HG02840 (cell line): ENCODE results near the gene HOXD4.

Source experiments
- ATAC-seq: cut with Tn5 transposase; IDR thresholded peaks from one replicate; pipeline ENCODE4 v1.9.1; 2021; ENCODE audit warnings: mild to moderate bottlenecking, moderate library complexity, moderate number of reproducible peaks; ENCODE audit not compliant: unreplicated experiment, low FRiP score

HOXD4 gene

GRCh38 chr2:176167398-176167797 is 16.0 kb downstream of the HOXD4 start:
- ATAC-seq, result no peak

GRCh38 chr2:176169181-176169580 is 17.8 kb downstream of the HOXD4 start:
- no peak for ATAC-seq

- no peak for ATAC-seq
These were observed 18.4 kb downstream of the HOXD4 start for GRCh38 chr2:176169711-176170110.

GRCh38 chr2:176170602-176171305 is 19.4 kb downstream of the HOXD4 start:
- no peak for ATAC-seq

- ATAC-seq, result no peak
These were observed 20.1 kb downstream of the HOXD4 start for GRCh38 chr2:176171351-176172006.

DNA sequence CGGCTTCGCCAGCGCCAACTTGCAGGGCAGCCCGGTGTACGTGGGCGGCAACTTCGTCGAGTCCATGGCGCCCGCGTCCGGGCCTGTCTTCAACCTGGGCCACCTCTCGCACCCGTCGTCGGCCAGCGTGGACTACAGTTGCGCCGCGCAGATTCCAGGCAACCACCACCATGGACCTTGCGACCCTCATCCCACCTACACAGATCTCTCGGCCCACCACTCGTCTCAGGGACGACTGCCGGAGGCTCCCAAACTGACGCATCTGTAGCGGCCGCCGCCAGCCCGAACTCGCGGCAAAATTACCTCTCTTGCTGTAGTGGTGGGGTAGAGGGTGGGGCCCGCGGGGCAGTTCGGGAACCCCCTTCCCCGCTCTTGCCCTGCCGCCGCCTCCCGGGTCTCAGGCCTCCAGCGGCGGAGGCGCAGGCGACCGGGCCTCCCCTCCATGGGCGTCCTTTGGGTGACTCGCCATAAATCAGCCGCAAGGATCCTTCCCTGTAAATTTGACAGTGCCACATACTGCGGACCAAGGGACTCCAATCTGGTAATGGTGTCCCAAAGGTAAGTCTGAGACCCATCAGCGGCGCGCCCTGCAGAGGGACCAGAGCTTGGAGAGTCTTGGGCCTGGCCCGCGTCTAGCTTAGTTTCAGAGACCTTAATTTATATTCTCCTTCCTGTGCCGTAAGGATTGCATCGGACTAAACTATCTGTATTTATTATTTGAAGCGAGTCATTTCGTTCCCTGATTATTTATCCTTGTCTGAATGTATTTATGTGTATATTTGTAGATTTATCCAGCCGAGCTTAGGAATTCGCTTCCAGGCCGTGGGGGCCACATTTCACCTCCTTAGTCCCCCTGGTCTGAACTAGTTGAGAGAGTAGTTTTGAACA is 20.9 kb downstream of the HOXD4 start:
- ATAC-seq, result no peak

- no peak for ATAC-seq
These were observed 21.7 kb downstream of the HOXD4 start for GRCh38 chr2:176172895-176173566.

GRCh38 chr2:176173567-176174381 is 22.4 kb downstream of the HOXD4 start:
- no peak for ATAC-seq

DNA sequence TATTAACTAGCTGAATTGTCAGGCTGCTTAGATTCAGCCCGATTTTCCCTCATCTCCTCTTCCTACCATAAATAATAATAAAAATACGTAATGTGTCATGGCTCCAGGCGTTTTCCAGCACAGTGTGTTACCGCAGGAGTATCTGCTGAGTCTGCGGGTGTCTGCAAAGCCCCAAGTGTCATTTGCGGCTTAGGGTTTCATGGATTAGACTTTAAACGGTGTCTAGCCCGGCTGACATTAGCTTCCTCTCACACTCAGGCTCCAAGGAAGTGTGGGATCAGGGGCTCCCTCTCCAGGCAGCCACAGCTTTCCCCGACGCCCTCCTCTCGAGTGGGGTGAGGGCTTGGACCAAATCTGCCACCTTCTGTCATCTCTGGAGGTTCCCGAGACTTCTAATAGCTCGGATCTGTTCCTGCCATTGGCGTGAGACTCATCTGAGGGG is 23.1 kb downstream of the HOXD4 start:
- no peak for ATAC-seq

DNA sequence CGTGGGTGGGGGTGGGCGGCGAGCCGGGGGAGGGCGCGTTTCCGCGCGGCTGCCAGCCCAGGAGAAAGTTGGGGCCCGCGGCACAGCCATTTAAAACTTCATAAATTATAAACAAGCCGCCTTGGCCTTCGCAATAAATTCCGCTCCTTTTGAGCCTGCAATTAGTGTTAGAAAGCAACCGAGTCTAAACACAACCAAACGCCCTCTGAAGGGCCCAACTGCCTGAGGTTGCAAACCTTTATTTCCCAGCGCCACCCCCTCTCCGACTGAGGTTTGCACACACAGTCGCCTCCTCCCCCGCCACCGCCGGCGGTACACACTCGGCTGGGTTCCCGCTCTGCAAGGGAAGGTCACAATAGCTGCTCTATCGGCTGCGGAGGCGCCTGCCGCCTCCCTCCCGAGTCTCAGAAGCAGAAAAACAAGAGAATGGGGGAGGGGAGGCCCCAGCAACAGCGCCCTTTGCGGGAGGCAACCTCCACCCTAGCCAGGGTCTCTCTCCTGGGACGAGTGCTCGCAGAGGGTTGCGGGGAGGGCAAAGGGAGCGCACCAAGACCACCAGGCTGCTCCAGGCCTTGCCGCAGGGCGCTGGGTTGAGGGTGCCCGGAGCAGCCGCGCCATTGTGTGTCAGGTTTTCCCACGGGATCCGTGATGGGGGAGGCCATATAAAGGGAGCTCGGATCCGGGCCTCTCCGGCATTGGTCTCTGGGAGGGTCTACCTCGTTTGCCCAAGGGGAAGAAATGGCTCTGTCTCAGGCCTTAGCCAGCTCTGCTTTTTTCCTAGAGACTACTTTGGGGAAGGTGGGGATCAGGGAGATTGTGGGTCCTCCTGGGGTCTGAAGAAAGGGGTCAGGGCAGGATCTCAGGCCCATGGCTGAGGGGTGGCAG is 23.7 kb downstream of the HOXD4 start:
- no peak for ATAC-seq

DNA sequence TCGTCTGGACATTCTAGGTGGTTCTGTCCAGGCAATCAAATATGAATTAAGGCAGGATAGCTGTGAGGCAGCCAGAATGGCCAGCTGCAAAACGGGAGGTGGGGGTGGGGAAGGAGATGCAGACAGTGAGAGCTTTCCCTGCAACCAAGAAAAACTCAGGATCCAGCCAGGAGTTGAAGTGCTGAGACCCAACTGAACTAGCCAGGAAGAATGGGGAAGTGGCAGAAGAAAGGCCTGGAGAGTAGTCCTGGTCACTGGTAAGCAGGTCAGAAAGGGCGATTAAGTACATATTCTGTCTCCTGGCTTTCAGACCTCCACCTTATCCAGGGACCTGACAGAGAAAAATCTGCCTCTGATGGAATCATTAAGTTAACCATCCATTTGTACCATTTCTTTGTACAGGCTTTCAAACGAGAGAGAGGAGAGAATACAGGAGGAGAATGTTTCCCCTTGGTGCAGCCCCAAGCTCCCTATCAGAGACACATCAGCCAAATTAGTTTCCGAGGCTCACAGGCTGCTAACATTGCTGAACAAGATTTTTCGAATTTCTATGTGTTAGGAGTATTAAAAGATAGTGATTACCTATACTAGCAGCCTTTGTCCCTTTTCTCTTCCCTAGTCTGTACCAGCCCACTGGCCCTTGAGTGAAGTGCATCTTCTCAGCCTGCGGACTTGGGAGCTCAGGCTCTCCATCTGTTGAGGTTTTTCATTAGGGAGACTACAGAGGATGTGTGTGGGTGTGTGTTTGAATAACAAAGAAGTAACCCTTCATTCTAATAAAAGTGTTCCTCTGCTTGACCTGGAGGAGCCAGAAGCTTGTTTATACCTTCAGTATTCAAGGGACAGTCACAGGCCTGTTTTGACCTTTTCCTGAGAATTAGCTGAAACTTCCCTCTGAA is 24.6 kb downstream of the HOXD4 start:
- ATAC-seq, result no peak

DNA sequence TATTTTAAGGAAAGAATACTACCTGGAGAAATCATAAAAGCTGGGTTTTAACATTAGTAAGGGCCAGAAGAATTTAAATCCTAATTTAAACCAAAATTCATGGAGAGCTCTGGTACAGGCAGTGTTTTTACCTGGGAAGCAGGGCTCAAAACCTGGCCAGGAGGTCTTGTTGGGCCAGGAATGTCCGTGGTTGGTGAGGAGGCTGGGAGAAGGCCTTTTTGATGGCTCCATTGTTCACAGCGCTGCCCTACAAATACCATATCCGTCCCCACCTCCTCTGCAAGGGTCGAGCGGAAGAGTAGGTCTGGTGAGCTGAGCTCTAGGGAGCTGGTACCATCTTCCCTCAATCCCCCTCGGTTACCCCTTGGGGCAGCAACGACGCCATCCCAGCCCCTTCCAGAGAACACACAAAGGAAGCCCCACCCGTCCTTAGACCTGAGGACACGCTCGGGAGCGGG is 26.3 kb downstream of the HOXD4 start:
- no peak for ATAC-seq

DNA sequence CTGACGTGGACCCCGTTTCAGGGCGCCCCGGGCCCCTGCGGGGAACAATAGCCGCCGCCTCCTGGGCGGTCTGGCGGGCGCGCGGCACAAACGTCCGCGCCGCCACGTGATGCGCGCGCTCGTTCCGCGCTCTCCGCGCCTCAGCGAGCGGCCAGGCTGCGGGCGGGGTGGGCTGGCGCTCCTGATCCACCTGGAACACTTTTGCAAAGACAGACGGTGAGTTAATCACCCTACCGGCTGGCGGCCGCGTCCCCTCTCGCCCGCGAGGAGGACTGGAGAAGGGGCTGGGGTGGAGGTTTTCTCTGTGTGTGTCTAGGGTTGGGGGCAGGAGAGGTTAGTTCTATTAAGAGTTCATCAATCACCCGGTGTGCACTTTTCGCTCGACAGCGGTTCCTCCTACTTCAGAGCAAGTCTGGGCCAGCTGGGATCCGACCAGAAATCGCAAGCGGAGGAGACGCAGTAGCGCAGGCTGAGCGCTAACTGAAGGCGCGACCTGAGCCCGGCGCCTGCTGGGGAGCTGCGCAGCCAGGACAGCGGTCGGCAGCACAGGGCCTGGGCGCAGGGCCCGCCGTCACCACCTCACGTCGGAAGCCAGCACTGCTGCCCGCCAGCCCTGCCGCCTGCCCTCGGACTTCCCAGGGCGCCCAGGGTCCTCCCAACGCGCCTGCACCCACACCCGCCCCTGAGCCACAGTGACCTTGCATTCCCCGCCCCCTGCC is 26.8 kb downstream of the HOXD4 start:
- no peak for ATAC-seq

DNA sequence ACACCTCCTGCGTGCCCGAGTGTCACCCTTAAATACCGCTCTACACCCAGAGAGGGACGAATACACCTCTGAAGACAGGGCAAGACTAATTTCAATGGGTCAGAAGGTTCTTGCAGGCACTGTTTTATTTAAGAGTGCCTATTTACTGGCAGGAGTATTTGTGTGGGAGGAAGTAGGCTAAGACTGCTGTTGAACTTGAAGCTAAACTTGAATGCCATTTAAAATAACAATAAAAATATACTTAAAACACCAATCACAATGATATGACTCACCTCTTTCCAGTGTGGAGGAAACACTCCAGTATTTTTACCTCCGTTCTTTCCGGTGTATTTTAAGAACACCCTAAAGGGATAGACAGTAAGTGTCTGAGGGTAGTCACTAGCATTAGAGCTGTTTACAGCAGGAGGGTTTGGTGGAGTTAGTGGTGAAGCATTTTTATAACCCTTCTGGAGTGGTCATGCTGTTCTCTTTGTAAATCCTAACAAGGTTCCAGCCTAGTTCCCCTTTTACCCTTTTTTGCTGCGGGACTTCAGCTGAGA is 27.5 kb downstream of the HOXD4 start:
- ATAC-seq, result no peak

- no peak for ATAC-seq
These were observed 30.2 kb downstream of the HOXD4 start for GRCh38 chr2:176181551-176181950.

GRCh38 chr2:176182671-176183070 is 31.3 kb downstream of the HOXD4 start:
- ATAC-seq, result no peak

DNA sequence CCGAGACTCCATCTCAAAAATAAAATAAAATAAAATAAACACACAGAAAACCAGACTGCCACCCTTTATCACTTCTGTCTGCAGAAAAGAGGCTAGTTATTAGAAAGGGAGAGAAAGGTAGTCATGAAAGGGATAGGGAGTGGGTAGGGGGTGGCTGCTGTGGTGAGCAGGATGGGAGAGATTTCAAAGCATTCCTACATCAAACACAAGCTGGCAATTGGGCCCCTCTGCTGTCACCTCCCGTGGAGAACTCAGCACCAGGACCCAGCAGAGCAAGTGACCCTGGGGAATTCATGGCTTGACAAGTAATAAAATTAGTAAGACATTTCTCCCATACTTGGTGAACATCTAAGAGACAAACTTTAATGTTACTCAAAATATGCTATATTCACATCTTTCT is 33.4 kb downstream of the HOXD4 start:
- ATAC-seq, result no peak
